ENCODE results near the gene MRPS27. TPM values are rescaled to one million over a fixed set of nuclear protein-coding genes. Genes with fewer than 3 reads are reported as not detected.
A peak's percentile ranks its signal among the peaks of the same experiment; 100 is the strongest.

MRPS27 gene
- total and polyA plus RNA-seq, 9 of the 15 experiments (the other 6 are each of a cell fraction or from before 2014, with no cell fraction given), result 73.6 to 144 (median 106) TPM

GRCh38 chr5:72187388-72188075 lies 132.5 kb downstream of the MRPS27 start (continued):
- TF ChIP-seq RBM14 (IDR thresholded peaks at IDR 0.05; ENCODE audit: borderline replicate concordance, insufficient read depth, low read depth, low read length) (no peak), ZNF174 (CRISPR knock-in tag; IDR thresholded peaks at IDR 0.05) (no peak), ZKSCAN1 (IDR thresholded peaks at IDR 0.05; ENCODE audit: low read depth, low read length) (no peak), SNAPC5 (CRISPR knock-in tag; IDR thresholded peaks at IDR 0.05) (no peak), CBX8 (IDR thresholded peaks at IDR 0.05; ENCODE audit: borderline replicate concordance, extremely low read depth, low read depth, low read length, poor library complexity, severe bottlenecking) (no peak), MLLT1 (IDR thresholded peaks at IDR 0.05) (no peak), RCOR1 (IDR thresholded peaks at IDR 0.05; ENCODE audit: borderline replicate concordance in 1 of 2, low read depth in 2 of 2, low read length in 2 of 2) (0 out of 4 replicates have a peak, but pooled peaks of 1 of the 2 experiments have one; percentile 7), ZBTB7A (IDR thresholded peaks at IDR 0.05; ENCODE audit: borderline replicate concordance, control insufficient read depth, low read depth, low read length) (no peak), EP400 (IDR thresholded peaks at IDR 0.05) (no peak), ZNF766 (CRISPR knock-in tag; conservative IDR thresholded peaks at IDR 0.05) (no peak), JUND (IDR thresholded peaks at IDR 0.05; ENCODE audit: borderline replicate concordance, low read depth, low read length) (no peak), JUND (tag; IDR thresholded peaks at IDR 0.05; ENCODE audit: borderline replicate concordance, low read depth, low read length) (0 out of 3 replicates have a peak, but pooled peaks have one; percentile 15), PHF21A (IDR thresholded peaks at IDR 0.05; ENCODE audit: borderline replicate concordance, low read depth) (no peak), HSF4 (CRISPR knock-in tag; IDR thresholded peaks at IDR 0.05; ENCODE audit: borderline replicate concordance) (0 out of 2 replicates have a peak, but pooled peaks have one; percentile 22), CBFA2T2 (conservative IDR thresholded peaks at IDR 0.05) (peak; percentile 76)
